BJ (cell line): ENCODE results near the gene TRAPPC12. TPM values are rescaled to one million over a fixed set of nuclear protein-coding genes. Genes with fewer than 3 reads are reported as not detected.
"Not testable (repeated sequence)": the region's sequence is repeated elsewhere in the genome, so short reads cannot be mapped to it uniquely, and the experiment has no call there.

Source experiments
- CTCF ChIA-PET: fragments of 350-600 bp; formaldehyde crosslinking; extraction: SDS; loops from one replicate; lab custom pipeline; 2021; ENCODE audit warnings: antibody characterized with exemption, inconsistent platforms; lab: Yijun Ruan, JAX
- POLR2A ChIA-PET: fragments of 300-600 bp; sonication (Branson Sonifier 250); formaldehyde crosslinking; extraction: SDS; loops from one replicate; lab custom pipeline; 2021; ENCODE audit warnings: antibody characterized with exemption; lab: Charles Lee
- DNase-seq: peaks from one replicate; pipeline ENCODE4 v3.0.0-alpha.2; 2011; ENCODE audit warnings: low read depth
- H3K27me3 ChIP-seq: 2 replicates; pipeline ENCODE4 v1.6.0; 2011; ENCODE audit warnings: low read length; ENCODE audit not compliant: control insufficient read depth, insufficient read depth
- H3K36me3 ChIP-seq: 2 replicates; pipeline ENCODE4 v1.5.1; 2011; ENCODE audit warnings: low read length; ENCODE audit not compliant: control insufficient read depth, insufficient read depth
- H3K4me3 ChIP-seq: 2 replicates; pipeline ENCODE4 v1.5.1; 2011; ENCODE audit warnings: low read depth, mild to moderate bottlenecking, control low read depth, low read length
- polyA plus RNA-seq: library from polyadenylated mRNA; depleted of rRNA; stranded (reverse); fragments of >200 nt; gene quantifications from 2 replicates; pipeline ENCODE4 v1.2.3, GENCODE V29; 2011
- TF ChIP-seq, protein P1 (sequence below): IDR thresholded peaks from 2 replicates; pipeline ENCODE4 v1.5.1; 2011; ENCODE audit warnings: low read depth, mild to moderate bottlenecking, control low read depth, inconsistent platforms, low read length, moderate library complexity; ENCODE audit not compliant: insufficient read depth

The TRAPPC12 gene
- polyA plus RNA-seq, 1 experiment = 57.8 TPM

DNA sequence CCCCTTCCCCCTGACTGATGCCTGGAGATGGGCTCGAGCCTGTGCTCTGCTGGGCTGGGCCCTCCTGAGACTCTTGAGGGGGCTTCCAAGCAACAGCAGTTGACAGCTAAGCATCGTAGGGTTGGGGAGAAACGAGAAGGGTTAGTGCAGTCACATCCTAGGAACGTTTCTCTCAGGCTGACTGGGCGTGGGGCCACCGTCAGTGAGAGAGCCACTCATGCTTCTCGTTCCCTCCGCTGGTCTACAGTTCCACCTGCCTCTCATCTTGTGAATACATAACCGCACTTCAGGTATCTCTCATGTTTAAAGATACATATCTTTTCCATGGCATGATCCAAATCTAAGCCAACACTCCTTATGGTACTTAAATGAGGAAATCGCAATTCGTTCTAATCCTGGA lies 66.4 kb downstream of the TRAPPC12 start:
- CTCF ChIA-PET = interaction anchor here (3.8 kb wide), 1 partner anchor 23 kb away, joined by 27 read pairs; no protein-coding TSS in a partner anchor
- POLR2A ChIA-PET = no interaction called here
- peaks cover 18% of the 10 kb centered on the region for H3K36me3 ChIP-seq
- no peak overlapping the region for H3K4me3 ChIP-seq
- H3K27me3 ChIP-seq = no peaks in the 10 kb centered on the region
- TF ChIP-seq, protein P1, sequence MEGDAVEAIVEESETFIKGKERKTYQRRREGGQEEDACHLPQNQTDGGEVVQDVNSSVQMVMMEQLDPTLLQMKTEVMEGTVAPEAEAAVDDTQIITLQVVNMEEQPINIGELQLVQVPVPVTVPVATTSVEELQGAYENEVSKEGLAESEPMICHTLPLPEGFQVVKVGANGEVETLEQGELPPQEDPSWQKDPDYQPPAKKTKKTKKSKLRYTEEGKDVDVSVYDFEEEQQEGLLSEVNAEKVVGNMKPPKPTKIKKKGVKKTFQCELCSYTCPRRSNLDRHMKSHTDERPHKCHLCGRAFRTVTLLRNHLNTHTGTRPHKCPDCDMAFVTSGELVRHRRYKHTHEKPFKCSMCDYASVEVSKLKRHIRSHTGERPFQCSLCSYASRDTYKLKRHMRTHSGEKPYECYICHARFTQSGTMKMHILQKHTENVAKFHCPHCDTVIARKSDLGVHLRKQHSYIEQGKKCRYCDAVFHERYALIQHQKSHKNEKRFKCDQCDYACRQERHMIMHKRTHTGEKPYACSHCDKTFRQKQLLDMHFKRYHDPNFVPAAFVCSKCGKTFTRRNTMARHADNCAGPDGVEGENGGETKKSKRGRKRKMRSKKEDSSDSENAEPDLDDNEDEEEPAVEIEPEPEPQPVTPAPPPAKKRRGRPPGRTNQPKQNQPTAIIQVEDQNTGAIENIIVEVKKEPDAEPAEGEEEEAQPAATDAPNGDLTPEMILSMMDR = no peak
- no peak for DNase-seq

DNA sequence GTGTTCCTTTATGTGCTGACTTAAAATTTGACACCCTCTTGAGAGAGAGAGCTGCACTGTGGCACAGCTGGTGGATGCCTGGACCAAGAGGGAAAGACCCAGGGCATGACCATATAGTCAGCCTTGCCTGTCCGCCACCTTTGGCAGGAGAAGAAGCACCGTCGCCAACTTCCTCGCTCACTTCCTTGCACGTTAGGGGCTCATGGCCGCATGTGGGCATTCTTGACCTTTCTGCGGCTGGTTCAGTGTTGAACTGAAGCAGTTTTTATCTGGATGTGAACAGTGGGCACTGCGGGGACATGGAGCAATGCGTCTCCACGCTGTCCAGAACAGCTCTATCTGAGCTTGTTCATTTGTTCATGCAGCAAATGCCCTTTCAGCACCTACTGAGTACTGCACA lies 66.9 kb downstream of the TRAPPC12 start:
- POLR2A ChIA-PET = no interaction called here
- TF ChIP-seq, protein P1 = no peak
- Histone ChIP-seq H3K4me3 (no peak overlapping the region), H3K27me3 (no peaks in the 10 kb centered on the region), H3K36me3 (peaks cover 18% of the 10 kb centered on the region)
- DNase-seq = no peak
- CTCF ChIA-PET = interaction anchor here (3.8 kb wide), 1 partner anchor 23 kb away, joined by 27 read pairs; no protein-coding TSS in a partner anchor

DNA sequence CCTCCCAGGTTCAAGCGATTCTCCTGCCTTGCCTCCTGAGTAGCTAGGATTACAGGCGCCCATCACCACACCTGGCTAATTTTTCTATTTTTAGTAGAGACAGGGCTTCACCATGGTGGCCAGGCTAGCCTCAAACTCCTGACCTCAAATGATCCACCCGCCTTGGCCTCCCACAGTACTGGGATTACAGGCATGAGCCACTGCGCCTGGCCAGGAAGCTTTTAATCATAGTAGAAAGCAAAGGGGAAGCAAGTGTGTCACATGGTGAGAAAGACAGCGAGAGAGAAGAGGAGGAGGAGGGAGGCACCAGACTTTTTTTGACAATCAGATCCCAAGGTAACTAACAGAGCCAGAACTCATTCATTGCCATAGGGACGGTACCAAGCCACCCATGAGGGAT lies 67.7 kb downstream of the TRAPPC12 start:
- CTCF ChIA-PET = interaction anchor here (0.6 to 3.8 kb wide), 5 partner anchors 9 to 41 kb away, joined by 3 to 27 read pairs (median 5); no protein-coding TSS in a partner anchor
- H3K27me3 ChIP-seq, POLR2A ChIA-PET, DNase-seq, H3K4me3 ChIP-seq: not testable (repeated sequence)
- peaks cover 18% of the 10 kb centered on the region for H3K36me3 ChIP-seq

DNA sequence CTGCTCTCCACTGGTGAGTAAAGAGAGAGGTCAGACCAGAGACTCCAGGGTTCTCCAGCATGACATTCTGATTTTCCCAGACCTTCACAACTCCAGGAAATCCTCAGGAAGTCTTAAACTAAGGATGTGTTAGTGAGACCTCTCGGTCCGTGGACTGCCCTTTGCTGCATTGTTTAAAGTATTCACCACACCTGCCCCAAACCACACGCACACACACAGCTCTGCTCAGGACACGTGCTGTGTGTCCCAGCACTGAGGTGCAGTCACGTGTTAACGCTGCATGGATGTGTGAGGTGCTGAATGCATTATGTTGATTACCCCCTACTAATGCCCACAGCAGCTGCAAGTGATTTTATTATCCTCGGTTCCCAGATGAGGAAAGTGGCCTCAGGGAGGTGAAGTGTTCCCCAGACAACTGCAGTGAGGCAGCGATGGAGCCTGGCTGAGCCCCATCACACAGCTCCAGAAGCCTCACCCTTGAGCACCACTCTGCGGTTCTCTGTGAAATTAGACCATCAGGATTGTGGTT lies 68.4 kb downstream of the TRAPPC12 start:
- CTCF ChIA-PET = interaction anchor here (0.6 to 3.8 kb wide), 6 partner anchors 9 to 46 kb away, joined by 3 to 27 read pairs (median 4); no protein-coding TSS in a partner anchor
- peaks cover 18% of the 10 kb centered on the region for H3K36me3 ChIP-seq
- H3K4me3 ChIP-seq = peak overlapping the region; percentile 26
- H3K27me3 ChIP-seq = no peaks in the 10 kb centered on the region
- TF ChIP-seq, protein P1 = no peak
- DNase-seq = no peak
- POLR2A ChIA-PET = interaction anchor here (0.7 kb wide), 1 partner anchor 14 kb away, joined by 3 read pairs; no protein-coding TSS in a partner anchor

DNA sequence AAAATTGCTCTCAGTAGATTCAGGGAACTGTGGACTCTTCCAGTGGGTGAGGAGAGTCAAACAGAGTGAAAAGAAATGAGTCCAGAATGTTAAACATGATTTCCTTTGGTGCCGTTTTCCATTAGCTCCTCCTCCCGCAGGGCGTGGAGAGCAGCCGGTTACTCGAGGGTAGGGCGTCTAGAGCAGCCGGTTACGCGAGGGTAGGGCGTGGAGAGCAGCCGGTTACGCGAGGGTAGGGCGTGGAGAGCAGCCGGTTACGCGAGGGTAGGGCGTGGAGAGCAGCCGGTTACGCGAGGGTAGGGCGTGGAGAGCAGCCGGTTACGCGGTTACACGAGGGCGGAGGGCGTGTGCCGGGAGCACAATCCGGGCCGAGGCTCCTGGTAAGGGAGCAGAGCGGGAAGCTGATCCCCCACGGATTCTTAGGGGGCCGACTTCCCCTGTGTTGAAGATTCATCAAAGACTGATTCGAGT lies 69.0 kb downstream of the TRAPPC12 start:
- POLR2A ChIA-PET = interaction anchor here (0.7 kb wide), 1 partner anchor 14 kb away, joined by 3 read pairs; no protein-coding TSS in a partner anchor
- DNase-seq, H3K27me3 ChIP-seq: not testable (repeated sequence)
- CTCF ChIA-PET = interaction anchor here (0.8 to 3.8 kb wide), 6 partner anchors 8 to 45 kb away, joined by 3 to 27 read pairs (median 4); no protein-coding TSS in a partner anchor
- Histone ChIP-seq H3K4me3 (peak overlapping the region; percentile 26), H3K36me3 (peaks cover 18% of the 10 kb centered on the region)

DNA sequence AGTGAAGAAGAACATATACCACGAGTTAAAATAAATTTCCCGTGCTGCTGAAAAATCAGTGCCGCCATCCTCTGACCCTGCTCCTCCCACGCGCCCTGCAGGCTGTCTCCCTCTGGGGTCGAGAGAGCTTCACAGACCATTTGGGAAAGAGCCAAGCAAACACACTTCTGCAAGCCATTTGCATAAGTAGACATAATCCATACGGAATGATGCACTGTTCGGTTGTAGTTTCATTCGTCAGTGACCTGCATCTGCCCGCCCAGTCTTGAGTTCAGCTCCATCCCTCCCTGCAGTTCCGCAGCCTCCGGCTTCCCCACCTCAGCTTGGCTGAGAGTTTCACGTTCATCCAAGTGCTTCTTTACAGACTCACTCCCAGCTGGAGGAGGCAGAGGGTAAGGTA lies 69.6 kb downstream of the TRAPPC12 start:
- TF ChIP-seq, protein P1 = no peak
- peaks cover 15% of the 10 kb centered on the region for H3K36me3 ChIP-seq
- no peak overlapping the region for H3K4me3 ChIP-seq
- no peaks in the 10 kb centered on the region for H3K27me3 ChIP-seq
- POLR2A ChIA-PET = no interaction called here
- CTCF ChIA-PET = interaction anchor here (0.8 to 3.8 kb wide), 3 partner anchors 14 to 26 kb away, joined by 3 to 27 read pairs (median 16); no protein-coding TSS in a partner anchor
- no peak for DNase-seq
